HG03342 (cell line): Measurements from ENCODE around the gene JAK3.

Source experiments
- ATAC-seq: cut with Tn5 transposase; IDR thresholded peaks from one replicate; pipeline ENCODE4 v1.9.1; 2021; ENCODE audit warnings: mild to moderate bottlenecking, moderate library complexity; ENCODE audit not compliant: unreplicated experiment

JAK3 gene

DNA sequence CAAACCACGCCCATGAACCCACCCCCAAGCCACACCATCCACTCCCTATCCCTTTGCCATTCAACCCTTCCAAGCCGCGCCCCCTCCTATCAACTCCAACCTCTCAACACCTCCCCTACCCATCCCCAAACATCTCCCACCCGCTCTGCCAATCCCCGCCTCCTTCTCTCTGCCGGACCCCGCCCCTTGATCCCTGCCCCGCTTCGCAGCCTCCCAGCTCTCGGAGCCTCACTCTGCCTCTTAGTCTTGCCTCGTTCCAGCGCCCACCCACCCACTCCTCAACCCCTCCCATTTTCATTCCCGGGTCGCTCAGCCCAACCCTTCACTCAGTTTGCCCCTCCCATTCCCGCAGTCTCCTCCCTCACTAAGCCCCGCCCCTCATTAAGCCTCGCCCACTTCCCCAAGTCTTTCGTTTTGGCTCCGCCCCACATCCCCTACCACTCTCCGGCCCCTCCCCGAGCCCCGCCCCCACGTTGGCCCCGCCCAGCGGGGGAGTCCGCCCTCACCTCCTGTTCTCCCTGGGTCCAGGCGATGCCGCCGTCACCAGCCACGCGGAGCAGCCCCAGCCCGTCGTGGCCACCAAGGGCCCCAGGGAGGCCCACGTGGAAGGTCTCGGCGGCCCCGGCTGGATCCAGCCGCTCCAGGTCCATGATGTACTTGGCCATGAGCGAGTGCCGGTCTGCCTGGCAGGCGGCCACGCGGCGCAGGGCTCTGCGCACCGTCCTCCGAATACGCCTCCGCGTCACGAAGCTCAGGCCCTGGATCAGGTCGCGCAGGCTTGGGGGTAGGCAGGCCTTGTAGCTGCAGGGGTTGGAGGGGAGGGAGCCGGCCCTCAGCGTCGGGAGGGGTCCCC, 5.7 kb downstream of the JAK3 start:
- ATAC-seq = no peak

DNA sequence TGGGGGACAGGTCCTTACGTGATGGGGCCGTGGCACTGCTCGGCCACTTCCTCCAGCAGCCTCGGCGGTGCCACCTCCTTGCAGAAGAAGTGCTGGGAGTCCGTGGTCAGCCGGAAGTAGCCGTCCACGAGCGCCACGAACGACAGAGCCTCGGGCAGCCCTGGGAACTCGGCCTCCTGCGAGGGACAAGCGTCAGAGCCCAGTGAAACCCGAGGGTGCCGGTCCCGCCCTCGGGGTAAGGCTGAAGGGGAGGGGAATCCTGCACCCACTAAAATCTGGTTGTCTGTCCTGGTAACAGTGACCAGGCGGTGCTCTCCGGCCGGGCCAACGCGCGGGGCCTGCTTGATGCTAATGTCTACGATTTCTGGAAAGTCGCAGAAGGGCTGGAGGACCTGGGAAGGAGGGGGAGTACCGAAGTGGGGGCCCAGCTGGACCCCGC, 6.4 kb downstream of the JAK3 start:
- no peak for ATAC-seq

DNA sequence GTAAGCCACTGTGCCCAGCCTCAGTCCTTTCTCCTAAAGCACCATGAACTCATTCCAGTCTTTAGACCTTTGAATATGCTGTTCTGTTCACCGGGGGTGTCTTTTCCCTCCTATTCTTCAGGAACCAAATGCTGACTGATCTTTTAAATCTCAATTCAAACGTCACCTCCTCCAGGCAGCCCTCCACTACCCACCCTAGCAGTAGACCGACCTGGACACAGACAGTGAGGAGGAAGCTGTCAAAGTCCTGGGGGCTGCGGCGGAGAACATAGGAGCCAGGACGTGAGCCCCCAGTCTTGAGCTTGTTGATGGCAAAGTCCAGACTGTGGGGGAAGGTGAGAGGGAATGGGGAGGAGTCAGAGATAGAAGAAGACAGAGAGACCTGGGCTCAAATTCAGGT, 7.8 kb downstream of the JAK3 start:
- ATAC-seq = no peak

DNA sequence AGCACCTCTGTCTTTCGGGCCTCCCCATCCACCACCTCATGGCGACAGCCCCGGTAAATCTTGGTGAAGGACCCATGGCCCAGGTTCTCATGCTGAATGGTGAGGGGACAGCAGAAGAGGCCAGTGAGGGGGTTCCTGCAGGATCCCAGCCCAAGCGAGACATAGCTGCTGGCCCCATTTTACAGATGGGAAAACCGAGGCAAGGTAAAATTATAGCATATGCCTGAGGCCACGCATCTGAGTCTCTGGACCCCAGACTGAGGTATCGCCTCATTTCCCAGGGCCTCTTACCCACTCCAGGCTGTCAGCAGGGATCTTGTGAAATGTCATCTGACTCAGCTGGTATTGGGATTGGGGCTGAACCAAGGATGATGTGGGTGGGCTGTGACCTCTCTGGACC, 9.8 kb downstream of the JAK3 start:
- no peak for ATAC-seq

DNA sequence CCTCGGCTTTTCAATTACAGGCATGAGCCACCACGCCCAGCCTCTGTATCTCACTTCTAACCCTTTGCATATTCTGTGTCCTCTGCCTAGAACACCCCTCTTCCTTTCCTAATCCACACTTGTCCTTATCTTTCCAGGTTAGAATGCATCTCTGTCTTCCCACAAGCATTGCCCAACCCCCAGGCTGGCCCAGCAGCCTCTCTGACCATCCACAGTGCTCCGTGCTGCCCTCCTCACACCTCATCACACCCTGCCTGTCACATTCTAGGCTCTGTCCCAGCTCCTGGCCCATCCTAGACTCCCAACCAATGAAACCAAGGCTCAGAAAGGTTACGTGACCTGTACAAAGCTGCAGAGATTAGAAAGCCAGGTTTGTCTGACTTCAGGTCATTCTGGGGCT, 11.3 kb downstream of the JAK3 start:
- no peak for ATAC-seq

- ATAC-seq = no peak
Measured at GRCh38 chr19:17835182-17836006, 12.4 kb downstream of the JAK3 start.

DNA sequence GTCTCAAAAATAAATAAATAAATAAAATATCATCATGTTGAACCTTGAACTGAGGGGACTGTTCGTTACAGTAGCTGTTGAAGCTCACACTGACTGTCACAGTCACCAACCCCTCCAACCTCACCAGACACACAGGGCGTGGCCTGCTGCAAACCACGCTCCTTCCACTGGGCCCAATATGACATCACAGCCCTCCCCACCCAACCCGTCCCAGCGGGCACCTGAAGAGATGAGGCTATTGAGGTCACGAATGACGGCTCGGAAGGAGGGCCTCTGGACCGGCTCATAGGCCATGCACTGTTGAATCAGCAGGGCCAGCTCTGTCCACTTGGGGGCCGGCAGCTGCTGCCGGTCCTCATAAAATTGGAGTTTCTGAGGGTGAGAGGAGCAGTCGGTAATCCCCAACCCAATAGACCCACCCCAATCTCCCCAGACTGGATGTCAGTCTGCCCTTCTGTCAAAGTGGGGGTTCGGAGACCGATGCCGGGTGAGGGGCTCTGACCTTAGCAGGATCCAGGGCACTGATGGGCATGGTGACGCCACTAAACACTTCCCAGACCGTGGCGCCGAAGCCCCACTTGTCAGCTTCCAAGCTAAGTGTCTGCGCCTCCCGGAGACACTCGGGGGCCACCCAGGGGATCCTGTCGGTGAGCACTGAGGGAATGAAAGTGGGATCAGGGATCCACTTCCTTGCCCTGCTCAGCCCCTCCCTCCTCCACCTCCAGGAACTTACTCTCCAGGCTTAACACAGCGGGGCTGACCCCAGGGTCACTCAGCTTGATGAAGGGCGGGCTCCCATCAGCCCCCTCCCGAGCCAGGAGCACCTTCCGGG, 13.2 kb downstream of the JAK3 start:
- ATAC-seq = no peak

DNA sequence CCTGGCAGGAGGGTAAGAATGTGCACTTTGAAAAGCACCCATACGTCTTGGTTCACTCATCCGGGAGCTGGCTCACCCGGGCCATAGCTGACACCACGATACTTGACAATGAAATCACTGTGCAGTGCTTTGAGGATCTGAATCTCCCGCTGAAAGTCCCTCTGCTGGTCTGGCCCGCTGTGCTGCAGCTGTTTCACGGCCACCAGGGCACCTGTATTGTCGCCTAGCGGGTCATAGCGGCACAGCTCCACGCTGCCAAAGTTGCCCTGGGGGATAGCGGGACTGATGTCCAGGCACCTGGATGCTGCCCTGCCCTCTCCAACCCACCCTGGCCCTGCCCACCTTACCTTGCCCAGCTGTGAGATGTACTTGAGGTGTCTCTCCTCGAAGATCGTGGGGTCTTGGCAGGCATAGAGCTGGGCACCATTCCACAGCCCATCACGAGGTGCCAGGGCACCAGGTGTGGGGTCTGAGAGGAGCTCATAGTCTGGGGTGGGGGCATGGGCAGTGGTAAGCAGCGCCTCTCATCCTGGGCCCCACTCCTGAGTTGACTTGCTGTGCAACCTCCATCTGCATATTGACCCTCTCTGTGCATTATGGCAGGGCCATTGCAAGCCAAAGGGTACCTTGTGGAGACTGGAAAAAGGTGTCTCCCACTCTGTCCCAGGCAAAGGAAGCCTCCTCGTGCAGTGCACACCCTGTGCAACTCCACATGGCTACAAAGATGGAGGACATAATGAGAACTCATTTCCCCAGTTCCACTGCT, 15.2 kb downstream of the JAK3 start:
- no peak for ATAC-seq

DNA sequence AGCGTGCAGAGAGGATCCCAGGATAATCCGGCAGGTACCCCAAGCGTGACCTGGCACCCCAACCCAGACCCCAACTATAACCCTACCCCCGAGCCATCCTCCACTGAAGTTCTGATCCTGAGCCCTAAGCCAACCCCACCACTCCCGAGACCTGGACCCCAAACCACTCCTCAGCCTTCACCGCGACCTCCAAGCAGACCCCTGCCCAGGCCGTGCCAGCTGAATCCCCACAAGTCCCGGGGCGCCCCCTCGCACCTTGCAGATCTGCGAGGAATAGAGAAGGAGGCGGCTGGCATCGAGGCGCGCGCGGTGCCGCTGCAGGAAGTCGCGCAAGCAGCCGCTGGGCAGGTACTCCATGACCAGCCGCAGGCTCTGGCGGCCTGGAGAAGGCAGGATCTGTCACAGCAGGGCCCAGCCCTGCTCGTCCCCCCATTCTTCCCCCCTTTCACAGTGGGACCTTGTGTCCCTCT, 16.3 kb downstream of the JAK3 start:
- no peak for ATAC-seq

- ATAC-seq = no peak
Measured at GRCh38 chr19:17830567-17831418, 17.0 kb downstream of the JAK3 start.

GRCh38 chr19:17829855-17830566, 17.8 kb downstream of the JAK3 start:
- no peak for ATAC-seq

DNA sequence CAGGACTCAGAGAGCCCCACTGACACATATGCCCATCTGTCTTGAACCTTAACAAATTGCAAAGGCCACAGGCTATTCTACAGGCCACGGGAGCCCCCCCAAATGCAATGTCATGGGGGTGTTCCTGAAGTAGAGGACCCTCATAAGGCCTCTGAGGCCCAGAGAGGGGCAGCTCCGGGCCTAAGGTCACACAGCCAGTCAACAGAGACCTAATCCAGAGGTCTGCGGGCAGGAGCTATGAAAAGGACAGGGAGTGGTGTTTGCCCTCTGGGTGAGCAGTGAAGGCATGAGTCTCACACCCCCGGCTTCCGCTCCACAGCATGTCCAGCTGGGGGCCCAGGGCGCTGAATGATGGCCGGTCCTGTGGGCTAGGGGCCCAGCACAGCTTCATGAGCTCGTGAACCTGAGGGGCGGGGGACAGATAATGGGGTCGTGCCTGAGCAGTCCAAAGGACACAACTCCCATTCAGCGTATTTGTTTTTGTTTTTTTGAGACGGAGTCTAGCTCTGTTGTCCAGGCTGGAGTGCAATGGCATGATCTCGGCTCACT, 21.2 kb downstream of the JAK3 start:
- ATAC-seq = no peak

DNA sequence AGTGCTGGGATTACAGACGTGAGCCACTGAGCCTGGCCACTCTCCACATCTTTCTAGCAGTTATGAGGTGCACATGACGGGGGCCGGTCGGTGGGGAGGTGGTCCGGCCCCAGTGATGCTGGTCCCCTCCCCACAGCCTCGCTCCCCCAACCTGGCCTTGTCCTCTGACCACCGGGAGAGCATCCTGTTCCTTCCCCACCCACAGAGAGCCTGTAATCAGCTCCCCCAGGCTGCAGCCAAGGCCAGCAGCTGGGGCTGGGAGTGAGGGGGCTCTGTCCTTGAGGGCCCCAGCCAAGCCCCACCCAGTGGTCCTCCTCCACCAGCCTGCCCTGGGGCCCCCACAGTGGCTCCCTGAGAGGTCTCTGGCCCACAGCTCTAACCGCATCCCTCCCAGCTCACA, 23.4 kb downstream of the JAK3 start:
- ATAC-seq = no peak

DNA sequence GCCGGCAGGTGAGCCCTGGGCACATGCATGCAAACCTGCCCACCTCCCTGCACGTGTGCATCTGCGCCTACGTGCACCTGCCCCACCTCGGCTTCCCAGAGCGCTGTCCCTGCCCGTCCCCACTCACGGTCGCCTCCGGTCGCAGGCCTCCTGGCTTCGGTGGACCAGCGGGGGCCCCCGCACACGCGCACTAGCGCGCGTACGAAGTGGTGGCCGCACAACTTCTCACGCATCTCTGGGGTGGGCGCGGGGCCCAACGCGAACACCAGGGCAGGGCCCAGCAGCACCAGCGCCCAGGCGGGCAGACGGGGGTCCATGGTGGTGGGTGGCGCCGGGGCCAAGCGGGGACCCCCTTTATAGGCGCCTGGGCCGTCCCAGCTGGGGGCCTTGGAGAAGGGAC, 26.6 kb downstream of the JAK3 start, which contains the start of gene INSL3:
TSS of gene INSL3 (minus strand) at position 330 of the 400 bp plus-strand sequence. CDS start at position 317, 13 bp downstream.
- ATAC-seq = no peak

- ATAC-seq = no peak
Measured at GRCh38 chr19:17817668-17818363, 30.0 kb downstream of the JAK3 start.

GRCh38 chr19:17812099-17812498, 35.7 kb downstream of the JAK3 start:
- no peak for ATAC-seq

DNA sequence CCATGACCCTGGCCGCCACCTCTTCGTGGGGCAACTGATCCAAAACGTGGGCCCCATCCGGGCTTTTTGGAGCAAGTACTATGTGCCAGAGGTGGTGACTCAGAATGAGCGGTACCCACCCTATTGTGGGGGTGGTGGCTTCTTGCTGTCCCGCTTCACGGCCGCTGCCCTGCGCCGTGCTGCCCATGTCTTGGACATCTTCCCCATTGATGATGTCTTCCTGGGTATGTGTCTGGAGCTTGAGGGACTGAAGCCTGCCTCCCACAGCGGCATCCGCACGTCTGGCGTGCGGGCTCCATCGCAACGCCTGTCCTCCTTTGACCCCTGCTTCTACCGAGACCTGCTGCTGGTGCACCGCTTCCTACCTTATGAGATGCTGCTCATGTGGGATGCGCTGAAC, 36.1 kb downstream of the JAK3 start:
- ATAC-seq = no peak

GRCh38 chr19:17811103-17811502, 36.7 kb downstream of the JAK3 start:
- no peak for ATAC-seq
